HEK293 (cell line): ENCODE data around the gene NAGPA.

Experiments used
- CTCF ChIA-PET: fragments of 350-600 bp; formaldehyde crosslinking; extraction: SDS; loops from one replicate; lab custom pipeline; 2021; ENCODE audit warnings: antibody characterized with exemption; lab: Yijun Ruan, JAX
- POLR2A ChIA-PET: fragments of 300-600 bp; formaldehyde crosslinking; extraction: SDS; loops from one replicate; lab custom pipeline; 2020; ENCODE audit warnings: antibody characterized with exemption, inconsistent platforms; lab: Yijun Ruan, JAX
- H3K27ac ChIP-seq: fragments of 200-500 bp; sonication (Bioruptor generic); 2 replicates; pipeline ENCODE4 v1.5.1; 2014; ENCODE audit warnings: low read depth, low read length, control low read depth, inconsistent platforms; ENCODE audit errors: extremely low read depth
- H3K36me3 ChIP-seq, 2 experiments: fragments of 200-500 bp in 1 of 2; sonication (Bioruptor generic) in 1 of 2; 1 replicate in 1 of 2; 2 replicates in 1 of 2; pipeline ENCODE4 v1.5.1; 2014 to 2017; ENCODE audit warnings: inconsistent platforms in 2 of 2, low read length in 2 of 2; ENCODE audit not compliant: control insufficient read depth in 2 of 2, insufficient read depth in 1 of 2
- H3K4me1 ChIP-seq: fragments of 200-500 bp; sonication (Bioruptor generic); 2 replicates; pipeline ENCODE4 v1.5.1; 2014; ENCODE audit warnings: mild to moderate bottlenecking, low read length, inconsistent platforms; ENCODE audit not compliant: control insufficient read depth, insufficient read depth
- H3K4me3 ChIP-seq: 2 replicates; pipeline ENCODE4 v1.5.1; 2011; ENCODE audit warnings: low read depth, mild to moderate bottlenecking, control low read depth, low read length, moderate library complexity
- H3K9me3 ChIP-seq: fragments of 200-500 bp; sonication (Bioruptor generic); 2 replicates; pipeline ENCODE4 v1.5.1; 2014; ENCODE audit warnings: low read depth, low read length, inconsistent platforms; ENCODE audit not compliant: control insufficient read depth, insufficient read depth
- BCL6B ChIP-seq: fragments of 450-650 bp; formaldehyde crosslinking; IDR thresholded peaks from 2 replicates; pipeline ENCODE4 v1.5.1; 2017; ENCODE audit warnings: missing biosample characterization, missing genetic modification characterization
- FEZF1 ChIP-seq: fragments of 450-650 bp; formaldehyde crosslinking; IDR thresholded peaks from 2 replicates; pipeline ENCODE4 v1.5.1; 2016; ENCODE audit warnings: missing biosample characterization, missing genetic modification characterization
- HOXD13 ChIP-seq: sonication (generic); formaldehyde crosslinking; IDR thresholded peaks from 2 replicates; pipeline ENCODE4 v1.8.0; 2022; ENCODE audit warnings: missing genetic modification reagents, borderline replicate concordance
- MYNN ChIP-seq: fragments of 450-650 bp; formaldehyde crosslinking; IDR thresholded peaks from 2 replicates; pipeline ENCODE4 v1.5.1; 2016; ENCODE audit warnings: missing biosample characterization, missing genetic modification characterization, borderline replicate concordance
- PATZ1 ChIP-seq: fragments of 450-650 bp; formaldehyde crosslinking; IDR thresholded peaks from 2 replicates; pipeline ENCODE4 v1.5.1; 2016; ENCODE audit warnings: missing biosample characterization, missing genetic modification characterization
- TRIM28 ChIP-seq: IDR thresholded peaks from 2 replicates; pipeline ENCODE4 v1.6.1; 2011; ENCODE audit warnings: low read length, control low read depth, borderline replicate concordance
- ZNF121 ChIP-seq: fragments of 450-650 bp; formaldehyde crosslinking; IDR thresholded peaks from 2 replicates; pipeline ENCODE4 v1.5.1; 2016; ENCODE audit warnings: missing biosample characterization, missing genetic modification characterization
- ZNF138 ChIP-seq: fragments of 450-650 bp; formaldehyde crosslinking; IDR thresholded peaks from 2 replicates; pipeline ENCODE4 v1.5.1; 2016; ENCODE audit warnings: missing biosample characterization, missing genetic modification characterization, borderline replicate concordance
- ZNF214 ChIP-seq: fragments of 450-650 bp; formaldehyde crosslinking; IDR thresholded peaks from 2 replicates; pipeline ENCODE4 v1.5.1; 2017; ENCODE audit warnings: missing biosample characterization, mild to moderate bottlenecking, missing genetic modification characterization, borderline replicate concordance
- ZNF248 ChIP-seq: fragments of 450-650 bp; formaldehyde crosslinking; IDR thresholded peaks from 2 replicates; pipeline ENCODE4 v1.5.1; 2017; ENCODE audit warnings: missing biosample characterization, missing genetic modification characterization
- ZNF645 ChIP-seq: fragments of 450-650 bp; formaldehyde crosslinking; IDR thresholded peaks from 2 replicates; pipeline ENCODE4; 2016; ENCODE audit warnings: missing biosample characterization, missing genetic modification characterization
- ZNF777 ChIP-seq: fragments of 450-650 bp; formaldehyde crosslinking; IDR thresholded peaks from 2 replicates; pipeline ENCODE4 v1.5.1; 2017; ENCODE audit warnings: missing biosample characterization, missing genetic modification characterization, borderline replicate concordance
- TF ChIP-seq, protein P1 (sequence below): fragments of 450-650 bp; formaldehyde crosslinking; IDR thresholded peaks from 2 replicates; pipeline ENCODE4 v1.5.1; 2017; ENCODE audit warnings: missing biosample characterization, missing genetic modification characterization
- TF ChIP-seq, protein P2 (sequence below): fragments of 450-650 bp; formaldehyde crosslinking; IDR thresholded peaks from 2 replicates; pipeline ENCODE4 v1.5.1; 2016; ENCODE audit warnings: missing biosample characterization, missing genetic modification characterization, borderline replicate concordance
- TF ChIP-seq, protein P3 (sequence below): fragments of 450-650 bp; formaldehyde crosslinking; IDR thresholded peaks from 2 replicates; pipeline ENCODE4 v1.5.1; 2016; ENCODE audit warnings: missing biosample characterization, missing genetic modification characterization, low read depth
- TF ChIP-seq, protein P4 (sequence below): fragments of 450-650 bp; formaldehyde crosslinking; conservative IDR thresholded peaks from 2 replicates; pipeline ENCODE4 v1.5.1; 2016; ENCODE audit warnings: low read depth, missing biosample characterization, missing genetic modification characterization

The NAGPA gene

GRCh38 chr16:5010576-5011329 is 23.0 kb downstream of the NAGPA start (continued):
- TF ChIP-seq, protein P1, sequence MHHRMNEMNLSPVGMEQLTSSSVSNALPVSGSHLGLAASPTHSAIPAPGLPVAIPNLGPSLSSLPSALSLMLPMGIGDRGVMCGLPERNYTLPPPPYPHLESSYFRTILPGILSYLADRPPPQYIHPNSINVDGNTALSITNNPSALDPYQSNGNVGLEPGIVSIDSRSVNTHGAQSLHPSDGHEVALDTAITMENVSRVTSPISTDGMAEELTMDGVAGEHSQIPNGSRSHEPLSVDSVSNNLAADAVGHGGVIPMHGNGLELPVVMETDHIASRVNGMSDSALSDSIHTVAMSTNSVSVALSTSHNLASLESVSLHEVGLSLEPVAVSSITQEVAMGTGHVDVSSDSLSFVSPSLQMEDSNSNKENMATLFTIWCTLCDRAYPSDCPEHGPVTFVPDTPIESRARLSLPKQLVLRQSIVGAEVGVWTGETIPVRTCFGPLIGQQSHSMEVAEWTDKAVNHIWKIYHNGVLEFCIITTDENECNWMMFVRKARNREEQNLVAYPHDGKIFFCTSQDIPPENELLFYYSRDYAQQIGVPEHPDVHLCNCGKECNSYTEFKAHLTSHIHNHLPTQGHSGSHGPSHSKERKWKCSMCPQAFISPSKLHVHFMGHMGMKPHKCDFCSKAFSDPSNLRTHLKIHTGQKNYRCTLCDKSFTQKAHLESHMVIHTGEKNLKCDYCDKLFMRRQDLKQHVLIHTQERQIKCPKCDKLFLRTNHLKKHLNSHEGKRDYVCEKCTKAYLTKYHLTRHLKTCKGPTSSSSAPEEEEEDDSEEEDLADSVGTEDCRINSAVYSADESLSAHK (tag by site-specific recombination), result no peak
- TF ChIP-seq, protein P2, sequence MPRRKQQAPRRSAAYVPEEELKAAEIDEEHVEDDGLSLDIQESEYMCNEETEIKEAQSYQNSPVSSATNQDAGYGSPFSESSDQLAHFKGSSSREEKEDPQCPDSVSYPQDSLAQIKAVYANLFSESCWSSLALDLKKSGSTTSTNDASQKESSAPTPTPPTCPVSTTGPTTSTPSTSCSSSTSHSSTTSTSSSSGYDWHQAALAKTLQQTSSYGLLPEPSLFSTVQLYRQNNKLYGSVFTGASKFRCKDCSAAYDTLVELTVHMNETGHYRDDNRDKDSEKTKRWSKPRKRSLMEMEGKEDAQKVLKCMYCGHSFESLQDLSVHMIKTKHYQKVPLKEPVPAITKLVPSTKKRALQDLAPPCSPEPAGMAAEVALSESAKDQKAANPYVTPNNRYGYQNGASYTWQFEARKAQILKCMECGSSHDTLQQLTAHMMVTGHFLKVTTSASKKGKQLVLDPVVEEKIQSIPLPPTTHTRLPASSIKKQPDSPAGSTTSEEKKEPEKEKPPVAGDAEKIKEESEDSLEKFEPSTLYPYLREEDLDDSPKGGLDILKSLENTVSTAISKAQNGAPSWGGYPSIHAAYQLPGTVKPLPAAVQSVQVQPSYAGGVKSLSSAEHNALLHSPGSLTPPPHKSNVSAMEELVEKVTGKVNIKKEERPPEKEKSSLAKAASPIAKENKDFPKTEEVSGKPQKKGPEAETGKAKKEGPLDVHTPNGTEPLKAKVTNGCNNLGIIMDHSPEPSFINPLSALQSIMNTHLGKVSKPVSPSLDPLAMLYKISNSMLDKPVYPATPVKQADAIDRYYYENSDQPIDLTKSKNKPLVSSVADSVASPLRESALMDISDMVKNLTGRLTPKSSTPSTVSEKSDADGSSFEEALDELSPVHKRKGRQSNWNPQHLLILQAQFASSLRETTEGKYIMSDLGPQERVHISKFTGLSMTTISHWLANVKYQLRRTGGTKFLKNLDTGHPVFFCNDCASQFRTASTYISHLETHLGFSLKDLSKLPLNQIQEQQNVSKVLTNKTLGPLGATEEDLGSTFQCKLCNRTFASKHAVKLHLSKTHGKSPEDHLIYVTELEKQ (tag by site-specific recombination), result no peak
- TF ChIP-seq ZNF645 (tag by site-specific recombination) (no peak), ZNF121 (tag by site-specific recombination) (no peak), BCL6B (tag by site-specific recombination) (no peak), HOXD13 (CRISPR knock-in tag) (no peak)

DNA sequence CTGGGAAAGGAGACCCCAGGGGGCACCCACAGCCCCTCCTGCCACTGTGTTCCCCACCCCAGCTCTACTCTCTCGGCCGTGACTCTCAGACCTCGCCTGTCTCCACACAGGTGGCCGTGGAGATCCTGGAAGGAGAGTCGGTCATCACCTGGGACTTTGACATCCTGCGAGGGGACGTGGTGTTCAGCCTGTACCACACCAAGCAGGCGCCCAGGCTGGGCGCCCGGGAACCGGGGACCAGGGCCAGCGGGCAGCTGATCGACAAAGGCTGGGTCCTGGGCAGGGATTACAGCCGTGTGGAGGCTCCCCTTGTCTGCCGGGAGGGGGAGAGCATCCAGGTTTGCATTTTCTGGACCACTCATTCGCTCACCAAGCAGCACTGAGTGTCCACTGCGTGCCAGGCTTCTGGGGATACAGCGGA is 25.4 kb downstream of the NAGPA start:
- ChIA-PET POLR2A (no interaction called here), CTCF (no interaction called here)
- Histone ChIP-seq H3K4me1 (no peaks in the 10 kb centered on the region), H3K27ac (no peak overlapping the region), H3K36me3 (no peaks in the 10 kb centered on the region), H3K4me3 (no peak overlapping the region), H3K9me3 (no peaks in the 10 kb centered on the region)
- no peak for TF ChIP-seq MYNN (tag by site-specific recombination)
- TF ChIP-seq PATZ1 (tag by site-specific recombination), result no peak
- TF ChIP-seq ZNF248 (tag by site-specific recombination), result no peak
- TF ChIP-seq, protein P3, sequence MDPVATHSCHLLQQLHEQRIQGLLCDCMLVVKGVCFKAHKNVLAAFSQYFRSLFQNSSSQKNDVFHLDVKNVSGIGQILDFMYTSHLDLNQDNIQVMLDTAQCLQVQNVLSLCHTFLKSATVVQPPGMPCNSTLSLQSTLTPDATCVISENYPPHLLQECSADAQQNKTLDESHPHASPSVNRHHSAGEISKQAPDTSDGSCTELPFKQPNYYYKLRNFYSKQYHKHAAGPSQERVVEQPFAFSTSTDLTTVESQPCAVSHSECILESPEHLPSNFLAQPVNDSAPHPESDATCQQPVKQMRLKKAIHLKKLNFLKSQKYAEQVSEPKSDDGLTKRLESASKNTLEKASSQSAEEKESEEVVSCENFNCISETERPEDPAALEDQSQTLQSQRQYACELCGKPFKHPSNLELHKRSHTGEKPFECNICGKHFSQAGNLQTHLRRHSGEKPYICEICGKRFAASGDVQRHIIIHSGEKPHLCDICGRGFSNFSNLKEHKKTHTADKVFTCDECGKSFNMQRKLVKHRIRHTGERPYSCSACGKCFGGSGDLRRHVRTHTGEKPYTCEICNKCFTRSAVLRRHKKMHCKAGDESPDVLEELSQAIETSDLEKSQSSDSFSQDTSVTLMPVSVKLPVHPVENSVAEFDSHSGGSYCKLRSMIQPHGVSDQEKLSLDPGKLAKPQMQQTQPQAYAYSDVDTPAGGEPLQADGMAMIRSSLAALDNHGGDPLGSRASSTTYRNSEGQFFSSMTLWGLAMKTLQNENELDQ (tag by site-specific recombination), result no peak
- TF ChIP-seq TRIM28, result no peak
- TF ChIP-seq ZNF777 (tag by site-specific recombination), result no peak
- no peak for TF ChIP-seq FEZF1 (tag by site-specific recombination)
- no peak for TF ChIP-seq ZNF138 (tag by site-specific recombination)
- TF ChIP-seq, protein P4, sequence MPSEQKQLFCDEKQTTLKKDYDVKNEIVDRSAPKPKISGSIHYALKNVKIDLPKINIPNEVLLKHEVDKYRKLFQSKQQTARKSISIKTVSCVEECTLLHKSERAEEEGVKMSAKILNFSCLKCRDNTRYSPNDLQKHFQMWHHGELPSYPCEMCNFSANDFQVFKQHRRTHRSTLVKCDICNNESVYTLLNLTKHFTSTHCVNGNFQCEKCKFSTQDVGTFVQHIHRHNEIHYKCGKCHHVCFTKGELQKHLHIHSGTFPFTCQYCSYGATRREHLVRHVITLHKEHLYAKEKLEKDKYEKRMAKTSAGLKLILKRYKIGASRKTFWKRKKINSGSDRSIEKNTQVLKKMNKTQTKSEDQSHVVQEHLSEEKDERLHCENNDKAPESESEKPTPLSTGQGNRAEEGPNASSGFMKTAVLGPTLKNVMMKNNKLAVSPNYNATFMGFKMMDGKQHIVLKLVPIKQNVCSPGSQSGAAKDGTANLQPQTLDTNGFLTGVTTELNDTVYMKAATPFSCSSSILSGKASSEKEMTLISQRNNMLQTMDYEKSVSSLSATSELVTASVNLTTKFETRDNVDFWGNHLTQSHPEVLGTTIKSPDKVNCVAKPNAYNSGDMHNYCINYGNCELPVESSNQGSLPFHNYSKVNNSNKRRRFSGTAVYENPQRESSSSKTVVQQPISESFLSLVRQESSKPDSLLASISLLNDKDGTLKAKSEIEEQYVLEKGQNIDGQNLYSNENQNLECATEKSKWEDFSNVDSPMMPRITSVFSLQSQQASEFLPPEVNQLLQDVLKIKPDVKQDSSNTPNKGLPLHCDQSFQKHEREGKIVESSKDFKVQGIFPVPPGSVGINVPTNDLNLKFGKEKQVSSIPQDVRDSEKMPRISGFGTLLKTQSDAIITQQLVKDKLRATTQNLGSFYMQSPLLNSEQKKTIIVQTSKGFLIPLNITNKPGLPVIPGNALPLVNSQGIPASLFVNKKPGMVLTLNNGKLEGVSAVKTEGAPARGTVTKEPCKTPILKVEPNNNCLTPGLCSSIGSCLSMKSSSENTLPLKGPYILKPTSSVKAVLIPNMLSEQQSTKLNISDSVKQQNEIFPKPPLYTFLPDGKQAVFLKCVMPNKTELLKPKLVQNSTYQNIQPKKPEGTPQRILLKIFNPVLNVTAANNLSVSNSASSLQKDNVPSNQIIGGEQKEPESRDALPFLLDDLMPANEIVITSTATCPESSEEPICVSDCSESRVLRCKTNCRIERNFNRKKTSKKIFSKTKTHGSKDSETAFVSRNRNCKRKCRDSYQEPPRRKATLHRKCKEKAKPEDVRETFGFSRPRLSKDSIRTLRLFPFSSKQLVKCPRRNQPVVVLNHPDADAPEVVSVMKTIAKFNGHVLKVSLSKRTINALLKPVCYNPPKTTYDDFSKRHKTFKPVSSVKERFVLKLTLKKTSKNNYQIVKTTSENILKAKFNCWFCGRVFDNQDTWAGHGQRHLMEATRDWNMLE (tag by site-specific recombination), result no peak
- TF ChIP-seq ZNF214 (tag by site-specific recombination), result no peak
